ENCODE data around the gene ZDHHC19.

The ZDHHC19 gene

GRCh38 chr3:196179380-196180308, 31.6 kb downstream of the ZDHHC19 start:
- H3K27ac ChIP-seq: no peak overlapping the region
- no peaks in the 10 kb centered on the region for H3K9me3 ChIP-seq
- DNase-seq: no peak
- H3K4me1 ChIP-seq: no peaks in the 10 kb centered on the region
- H3K4me3 ChIP-seq: no peak overlapping the region
- no peak for TF ChIP-seq CTCF (IDR thresholded peaks at IDR 0.05)
- H3K36me3 ChIP-seq: no peaks in the 10 kb centered on the region
- H3K27me3 ChIP-seq: no peaks in the 10 kb centered on the region
- intact Hi-C loops (cut with DNase I; ENCODE audit: low total_unique reads): no loop called here

- H3K27me3 ChIP-seq: no peaks in the 10 kb centered on the region
Observed at GRCh38 chr3:196178993-196179379, 32.2 kb downstream of the ZDHHC19 start.

GRCh38 chr3:196177967-196178366, 33.2 kb downstream of the ZDHHC19 start:
- H3K27ac ChIP-seq: no peak overlapping the region
- intact Hi-C loops (cut with DNase I; ENCODE audit: low total_unique reads): no loop called here
- no peak for TF ChIP-seq CTCF (IDR thresholded peaks at IDR 0.05)

More at GRCh38 chr3:196178993-196179379, 32.2 kb downstream of the ZDHHC19 start:
- DNase-seq: no peak
- H3K4me1 ChIP-seq: no peaks in the 10 kb centered on the region
- H3K36me3 ChIP-seq: no peaks in the 10 kb centered on the region
- no peaks in the 10 kb centered on the region for H3K9me3 ChIP-seq
- intact Hi-C loops (cut with DNase I; ENCODE audit: low total_unique reads): no loop called here
- H3K27ac ChIP-seq: no peak overlapping the region
- H3K4me3 ChIP-seq: no peak overlapping the region
- no peak for TF ChIP-seq CTCF (IDR thresholded peaks at IDR 0.05)

GRCh38 chr3:196177567-196177966, 33.6 kb downstream of the ZDHHC19 start:
- Histone ChIP-seq H3K36me3 (no peaks in the 10 kb centered on the region), H3K9me3 (no peaks in the 10 kb centered on the region), H3K27me3 (no peaks in the 10 kb centered on the region), H3K27ac (no peak overlapping the region), H3K4me1 (no peaks in the 10 kb centered on the region), H3K4me3 (no peak overlapping the region)
- TF ChIP-seq CTCF (IDR thresholded peaks at IDR 0.05): no peak
- intact Hi-C loops (cut with DNase I; ENCODE audit: low total_unique reads): no loop called here
- no peak for DNase-seq

More at GRCh38 chr3:196177967-196178366, 33.2 kb downstream of the ZDHHC19 start:
- Histone ChIP-seq H3K4me3 (no peak overlapping the region), H3K4me1 (no peaks in the 10 kb centered on the region), H3K27me3 (no peaks in the 10 kb centered on the region), H3K36me3 (no peaks in the 10 kb centered on the region), H3K9me3 (no peaks in the 10 kb centered on the region)
- no peak for DNase-seq

GRCh38 chr3:196175722-196176121, 35.5 kb downstream of the ZDHHC19 start:
- no peak overlapping the region for H3K27ac ChIP-seq
- no peak for TF ChIP-seq CTCF (IDR thresholded peaks at IDR 0.05)
- H3K4me3 ChIP-seq: no peak overlapping the region
- DNase-seq: no peak
- H3K9me3 ChIP-seq: no peaks in the 10 kb centered on the region
- H3K36me3 ChIP-seq: no peaks in the 10 kb centered on the region
- intact Hi-C loops (cut with DNase I; ENCODE audit: low total_unique reads): no loop called here
- no peaks in the 10 kb centered on the region for H3K4me1 ChIP-seq
- H3K27me3 ChIP-seq: no peaks in the 10 kb centered on the region

Data from tibial artery (tissue), 4 donors.